Testis (tissue), 2 donors: ENCODE measurements around the gene CD276.

Experiments
- POLR2A ChIP-seq: fragments of 450-650 bp; IDR thresholded peaks from one replicate; pipeline ENCODE4 v1.6.1; 2017; ENCODE audit warnings: antibody characterized with exemption, mild to moderate bottlenecking, moderate library complexity
- TF ChIP-seq, protein P1 (sequence below), 3 experiments: fragments of 450-650 bp in 2 of 3; fragments of 200-600 bp in 1 of 3; sonication (generic) in 1 of 3; IDR thresholded peaks; one replicate each; pipeline ENCODE4 v1.5.1; 2016 to 2019; ENCODE audit warnings: antibody characterized with exemption in 3 of 3, mild to moderate bottlenecking in 2 of 3, moderate library complexity in 1 of 3

GRCh38 chr15:73751511-73751898, 67.3 kb downstream of the CD276 start:
- TF ChIP-seq, protein P1, sequence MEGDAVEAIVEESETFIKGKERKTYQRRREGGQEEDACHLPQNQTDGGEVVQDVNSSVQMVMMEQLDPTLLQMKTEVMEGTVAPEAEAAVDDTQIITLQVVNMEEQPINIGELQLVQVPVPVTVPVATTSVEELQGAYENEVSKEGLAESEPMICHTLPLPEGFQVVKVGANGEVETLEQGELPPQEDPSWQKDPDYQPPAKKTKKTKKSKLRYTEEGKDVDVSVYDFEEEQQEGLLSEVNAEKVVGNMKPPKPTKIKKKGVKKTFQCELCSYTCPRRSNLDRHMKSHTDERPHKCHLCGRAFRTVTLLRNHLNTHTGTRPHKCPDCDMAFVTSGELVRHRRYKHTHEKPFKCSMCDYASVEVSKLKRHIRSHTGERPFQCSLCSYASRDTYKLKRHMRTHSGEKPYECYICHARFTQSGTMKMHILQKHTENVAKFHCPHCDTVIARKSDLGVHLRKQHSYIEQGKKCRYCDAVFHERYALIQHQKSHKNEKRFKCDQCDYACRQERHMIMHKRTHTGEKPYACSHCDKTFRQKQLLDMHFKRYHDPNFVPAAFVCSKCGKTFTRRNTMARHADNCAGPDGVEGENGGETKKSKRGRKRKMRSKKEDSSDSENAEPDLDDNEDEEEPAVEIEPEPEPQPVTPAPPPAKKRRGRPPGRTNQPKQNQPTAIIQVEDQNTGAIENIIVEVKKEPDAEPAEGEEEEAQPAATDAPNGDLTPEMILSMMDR (IDR thresholded peaks at IDR 0.05): no peak
- TF ChIP-seq POLR2A: no peak
